Islet of Langerhans (tissue), 1 donor: ENCODE measurements around the gene HOXA13.

Experiments
- FAIRE-seq: peaks from one replicate; lab custom pipeline; 2011; peaks lifted over from hg19 to GRCh38; lab: Jason Lieb, UNC

The HOXA13 gene

DNA sequence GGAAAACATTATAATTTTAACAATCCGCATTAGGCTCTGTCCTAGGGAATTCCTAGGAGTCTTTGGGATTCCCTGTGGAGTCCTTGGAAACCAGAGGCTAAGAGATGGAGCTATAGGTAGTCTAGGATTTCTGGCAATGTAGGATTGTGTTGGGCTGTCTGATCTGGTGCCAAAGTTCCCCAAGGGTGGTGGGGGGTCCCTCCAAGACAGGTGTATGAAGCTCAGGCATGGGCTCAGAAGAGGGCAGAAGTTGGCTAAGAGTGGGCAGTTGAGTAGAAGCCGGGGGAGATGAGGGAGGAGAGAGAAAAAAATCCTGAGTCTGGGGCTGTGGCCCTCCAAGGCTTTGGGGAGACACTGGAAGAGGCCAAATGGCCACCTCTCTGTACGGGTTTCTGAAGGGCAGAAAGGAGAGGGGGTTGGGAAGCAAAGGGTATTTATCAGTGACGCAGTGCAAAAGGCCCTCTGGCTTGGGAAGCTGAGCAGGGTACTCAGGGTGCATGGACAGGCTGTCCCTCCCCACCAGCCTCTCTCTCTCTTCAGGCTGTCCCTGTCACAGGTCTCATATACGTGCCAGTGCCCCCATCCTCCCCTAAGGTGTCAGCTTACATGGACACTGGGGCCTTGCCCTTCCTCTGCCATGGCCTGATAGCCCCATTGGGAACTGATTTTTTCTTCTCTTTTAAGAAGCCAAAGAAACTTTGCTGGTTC lies 53.2 kb downstream of the HOXA13 start:
- no peak for FAIRE-seq

DNA sequence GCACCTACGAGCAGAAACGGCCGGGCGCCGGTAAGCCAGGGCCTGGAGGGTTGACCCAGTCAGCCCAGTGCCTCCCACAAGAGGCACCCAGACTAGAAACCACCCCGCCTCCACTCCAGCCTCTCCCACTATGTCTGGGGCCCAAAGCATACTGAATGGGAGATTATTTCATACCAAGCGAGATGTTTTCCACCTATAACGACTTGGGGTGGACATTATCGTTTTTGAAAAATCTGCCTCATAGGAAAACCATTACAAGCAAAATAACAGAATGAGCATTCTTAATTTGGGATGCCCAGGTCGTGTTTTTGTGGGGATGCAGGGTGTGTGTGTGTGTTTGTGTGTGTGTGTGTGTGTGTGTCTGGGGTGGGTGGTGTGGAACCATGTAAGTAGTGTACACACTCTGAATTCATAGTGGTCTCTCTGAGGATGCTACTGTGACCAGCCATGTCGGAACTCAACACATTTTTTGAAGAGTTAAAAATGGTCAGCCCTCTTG lies 53.9 kb downstream of the HOXA13 start:
- no peak for FAIRE-seq

DNA sequence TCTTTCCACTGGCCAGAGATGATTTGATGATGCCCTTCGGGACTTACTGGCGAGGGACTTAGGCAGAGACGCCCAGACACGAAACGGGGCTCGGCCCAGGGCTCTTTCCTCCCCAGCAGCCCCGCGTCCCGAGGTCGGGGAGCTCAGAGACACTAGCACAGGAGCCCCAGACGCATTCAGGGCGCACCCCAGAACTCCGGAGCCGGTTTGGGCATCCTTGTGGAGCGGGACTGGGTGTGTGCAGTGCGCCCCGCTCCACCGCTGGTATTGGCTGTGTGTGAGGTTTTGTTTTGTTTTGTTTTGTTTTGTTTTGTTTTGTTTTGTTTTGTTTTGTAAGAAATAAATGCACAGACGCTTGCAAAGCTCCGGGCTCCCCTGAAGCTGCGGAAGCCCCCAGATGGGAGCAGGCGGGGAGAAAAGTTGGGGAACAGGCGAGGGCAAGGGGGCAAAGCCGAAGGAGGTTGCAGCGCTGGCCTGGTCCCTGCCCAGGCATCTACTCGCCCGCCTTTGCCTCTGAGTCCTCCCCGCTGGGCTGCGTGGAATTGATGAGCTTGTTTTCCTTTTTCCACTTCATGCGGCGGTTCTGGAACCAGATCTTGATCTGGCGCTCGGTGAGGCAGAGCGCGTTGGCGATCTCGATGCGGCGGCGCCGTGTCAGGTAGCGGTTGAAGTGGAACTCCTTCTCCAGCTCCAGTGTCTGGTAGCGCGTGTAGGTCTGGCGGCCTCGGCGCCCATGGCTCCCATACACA lies 54.6 kb downstream of the HOXA13 start:
- FAIRE-seq: no peak

DNA sequence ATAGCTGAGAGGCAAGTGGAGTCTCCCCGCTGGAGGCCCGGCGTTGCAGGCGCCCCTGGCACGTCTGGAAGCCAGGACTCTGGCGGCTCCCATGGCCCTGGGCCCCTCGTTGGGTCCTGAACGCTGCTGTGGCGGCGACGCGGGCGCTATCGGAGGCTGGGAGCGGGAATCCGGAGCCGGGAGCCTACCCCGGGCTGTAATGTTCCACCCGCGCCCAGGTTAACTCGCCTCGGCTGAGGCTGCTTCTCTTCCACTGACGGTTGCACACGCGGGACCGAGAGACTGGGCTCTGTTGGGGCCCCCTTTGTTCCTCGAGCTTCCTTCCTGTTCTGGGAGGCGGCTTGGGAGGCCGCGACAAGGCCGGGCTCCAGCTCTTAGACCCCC lies 55.1 kb downstream of the HOXA13 start:
- no peak for FAIRE-seq
